HG03432 (cell line): ENCODE measurements around the gene TRABD2B.

Experiments
- ATAC-seq: cut with Tn5 transposase; IDR thresholded peaks from one replicate; pipeline ENCODE4 v1.9.1; 2021; ENCODE audit warnings: mild to moderate bottlenecking, moderate library complexity; ENCODE audit not compliant: unreplicated experiment

The TRABD2B gene

GRCh38 chr1:47993881-47994625 lies 3.1 kb downstream of the TRABD2B start:
- ATAC-seq: no peak

- ATAC-seq: no peak
Observed at GRCh38 chr1:47993416-47993740, 3.8 kb downstream of the TRABD2B start.

GRCh38 chr1:47992720-47993415 lies 4.3 kb downstream of the TRABD2B start:
- no peak for ATAC-seq

GRCh38 chr1:47991673-47992072 lies 5.5 kb downstream of the TRABD2B start:
- no peak for ATAC-seq

GRCh38 chr1:47991187-47991586 lies 6.0 kb downstream of the TRABD2B start:
- ATAC-seq: no peak

- no peak for ATAC-seq
Observed at GRCh38 chr1:47990286-47990685, 6.9 kb downstream of the TRABD2B start.

- ATAC-seq: no peak
Observed at GRCh38 chr1:47987601-47988000, 9.6 kb downstream of the TRABD2B start.

- no peak for ATAC-seq
Observed at GRCh38 chr1:47986761-47987200, 10.4 kb downstream of the TRABD2B start.

GRCh38 chr1:47985018-47985417 lies 12.2 kb downstream of the TRABD2B start:
- ATAC-seq: no peak

GRCh38 chr1:47984175-47984789 lies 12.9 kb downstream of the TRABD2B start:
- ATAC-seq: peak; percentile 57

- no peak for ATAC-seq
Observed at GRCh38 chr1:47983691-47984090, 13.5 kb downstream of the TRABD2B start.

GRCh38 chr1:47981667-47982350 lies 15.4 kb downstream of the TRABD2B start:
- ATAC-seq: no peak

GRCh38 chr1:47980501-47980900 lies 16.7 kb downstream of the TRABD2B start:
- no peak for ATAC-seq

GRCh38 chr1:47979724-47980123 lies 17.5 kb downstream of the TRABD2B start:
- no peak for ATAC-seq

GRCh38 chr1:47978486-47978885 lies 18.7 kb downstream of the TRABD2B start:
- no peak for ATAC-seq

- ATAC-seq: no peak
Observed at GRCh38 chr1:47976728-47977127, 20.5 kb downstream of the TRABD2B start.

- ATAC-seq: no peak
Observed at GRCh38 chr1:47976267-47976666, 20.9 kb downstream of the TRABD2B start.

- ATAC-seq: no peak
Observed at GRCh38 chr1:47975302-47975921, 21.8 kb downstream of the TRABD2B start.

GRCh38 chr1:47972864-47973432 lies 24.2 kb downstream of the TRABD2B start:
- no peak for ATAC-seq

- no peak for ATAC-seq
Observed at GRCh38 chr1:47971385-47972160, 25.6 kb downstream of the TRABD2B start.
